H1 (cell line): ENCODE data around the gene PKD1. TPM values are rescaled to one million over a fixed set of nuclear protein-coding genes. Genes with fewer than 3 reads are reported as not detected.

ENCODE experiments used
- CTCF ChIA-PET: fragments of 300-600 bp; sonication (Branson Sonifier 250); formaldehyde crosslinking; loops from one replicate; lab custom pipeline; 2021; ENCODE audit not compliant: partially characterized antibody; lab: Charles Lee
- POLR2A ChIA-PET: fragments of 300-600 bp; sonication (Branson Sonifier 250); formaldehyde crosslinking; loops from one replicate; lab custom pipeline; 2021; ENCODE audit warnings: inconsistent platforms; ENCODE audit not compliant: partially characterized antibody; lab: Charles Lee
- DNase-seq, 2 experiments: peaks; one replicate each; pipeline versions ENCODE4 v3.0.0 to v3.0.0-alpha.2; 2010 to 2022; ENCODE audit warnings: low spot score in 2 of 2, low read depth in 1 of 2, mixed read lengths in 1 of 2
- FAIRE-seq: peaks from 2 replicates; lab custom pipeline; 2011; peaks lifted over from hg19 to GRCh38; lab: Jason Lieb, UNC
- H2AFZ ChIP-seq: 2 replicates; pipeline ENCODE4 v1.8.1; 2012; ENCODE audit warnings: low read length, inconsistent platforms
- H2AK5ac ChIP-seq: 2 replicates; pipeline ENCODE4 v1.6.1; 2013; ENCODE audit warnings: low read depth, low read length
- H2BK120ac ChIP-seq: replicated peaks from 2 replicates; pipeline ENCODE3; 2013; ENCODE audit warnings: low read depth, low read length, inconsistent platforms
- H2BK12ac ChIP-seq: 2 replicates; pipeline ENCODE4 v1.6.1; 2013; ENCODE audit warnings: low read depth, low read length
- H2BK15ac ChIP-seq: 2 replicates; pipeline ENCODE4 v1.6.1; 2013; ENCODE audit warnings: low read length
- H2BK20ac ChIP-seq: 2 replicates; pipeline ENCODE4 v1.6.1; 2013; ENCODE audit warnings: low read length
- H2BK5ac ChIP-seq: 2 replicates; pipeline ENCODE4 v1.6.1; 2013; ENCODE audit warnings: low read depth, low read length
- H3K14ac ChIP-seq: 2 replicates; pipeline ENCODE4 v1.6.1; 2013; ENCODE audit warnings: inconsistent platforms; ENCODE audit not compliant: insufficient read length
- H3K18ac ChIP-seq: 2 replicates; pipeline ENCODE4 v1.6.1; 2013; ENCODE audit warnings: low read length; ENCODE audit errors: extremely low read depth
- H3K23ac ChIP-seq: 2 replicates; pipeline ENCODE4 v1.6.1; 2013; ENCODE audit warnings: inconsistent platforms; ENCODE audit not compliant: insufficient read length
- H3K23me2 ChIP-seq: 2 replicates; pipeline ENCODE4 v1.6.1; 2013; ENCODE audit warnings: low read depth, low read length
- H3K27ac ChIP-seq: 2 replicates; pipeline ENCODE4 v1.6.1; 2011; ENCODE audit warnings: low read depth, low read length, inconsistent platforms
- H3K27me3 ChIP-seq, 4 experiments: replicated peaks in 1 of 4; 1 replicate in 1 of 4; 2 replicates in 3 of 4; pipeline versions ENCODE4 v1.6.1 to v1.8.1; 2011 to 2013; ENCODE audit warnings: low read length in 3 of 4, mild to moderate bottlenecking in 3 of 4, inconsistent platforms in 2 of 4, mixed read lengths in 2 of 4, moderate library complexity in 1 of 4; ENCODE audit not compliant: control insufficient read depth in 3 of 4, insufficient read depth in 3 of 4; ENCODE audit errors: extremely low read depth in 1 of 4
- H3K36me3 ChIP-seq, 4 experiments: 2 replicates each; pipeline versions ENCODE4 v1.6.1 to v1.8.1; 2011 to 2013; ENCODE audit warnings: mild to moderate bottlenecking in 4 of 4, low read length in 3 of 4, moderate library complexity in 2 of 4, control low read depth in 1 of 4, inconsistent platforms in 1 of 4; ENCODE audit not compliant: insufficient read depth in 4 of 4, control insufficient read depth in 2 of 4
- H3K4ac ChIP-seq: replicated peaks from 2 replicates; pipeline ENCODE3; 2013; ENCODE audit warnings: low read length, low read depth, mixed read lengths, inconsistent platforms; ENCODE audit not compliant: insufficient read length
- H3K4me1 ChIP-seq, 4 experiments: replicated peaks in 1 of 4; 1 replicate in 1 of 4; 2 replicates in 3 of 4; pipeline versions ENCODE4 v1.6.1 to v1.8.1; 2011 to 2013; ENCODE audit warnings: low read length in 3 of 4, inconsistent platforms in 2 of 4, mixed read lengths in 1 of 4; ENCODE audit not compliant: insufficient read depth in 4 of 4, control insufficient read depth in 3 of 4
- H3K4me2 ChIP-seq, 2 experiments: 2 replicates each; pipeline versions ENCODE4 v1.6.1 to v1.8.1; 2011 to 2013; ENCODE audit warnings: low read depth in 2 of 2, low read length in 2 of 2, control low read depth in 1 of 2, inconsistent platforms in 1 of 2, mild to moderate bottlenecking in 1 of 2; ENCODE audit not compliant: insufficient read depth in 1 of 2
- H3K4me3 ChIP-seq, 4 experiments: fragments of 200-600, 300-600 bp in 1 of 4; sonication (generic), shearing (Covaris generic), sonication (Bioruptor Twin) in 1 of 4; 2 replicates each; pipeline versions ENCODE4 v1.5.1 to v1.8.1; 2011 to 2016; ENCODE audit warnings: low read length in 4 of 4, low read depth in 3 of 4, control low read depth in 2 of 4, inconsistent platforms in 2 of 4, mild to moderate bottlenecking in 2 of 4, mixed read lengths in 1 of 4, moderate library complexity in 1 of 4; ENCODE audit not compliant: insufficient read depth in 2 of 4; ENCODE audit errors: extremely low read depth in 1 of 4
- H3K56ac ChIP-seq: replicated peaks from 2 replicates; pipeline ENCODE3; 2013; ENCODE audit warnings: low read depth, mild to moderate bottlenecking, mixed read lengths, low read length, inconsistent platforms; ENCODE audit not compliant: insufficient read length
- H3K79me1 ChIP-seq: 2 replicates; pipeline ENCODE4 v1.6.1; 2013; ENCODE audit warnings: low read depth, low read length, control low read depth
- H3K79me2 ChIP-seq, 2 experiments: 2 replicates each; pipeline versions ENCODE4 v1.6.1 to v1.8.1; 2012 to 2013; ENCODE audit warnings: low read length in 2 of 2, mild to moderate bottlenecking in 2 of 2, inconsistent platforms in 1 of 2; ENCODE audit not compliant: insufficient read depth in 2 of 2, control insufficient read depth in 1 of 2
- H3K9ac ChIP-seq, 4 experiments: replicated peaks in 1 of 4; 1 replicate in 1 of 4; 2 replicates in 3 of 4; pipeline versions ENCODE4 v1.6.1 to v1.8.1; 2011 to 2013; ENCODE audit warnings: low read depth in 3 of 4, low read length in 3 of 4, control low read depth in 2 of 4, mild to moderate bottlenecking in 2 of 4, moderate library complexity in 2 of 4, inconsistent platforms in 1 of 4; ENCODE audit errors: extremely low read depth in 1 of 4
- H3K9me3 ChIP-seq, 2 experiments: 2 replicates each; pipeline versions ENCODE4 v1.6.1 to v1.8.1; 2012 to 2013; ENCODE audit warnings: mild to moderate bottlenecking in 2 of 2, moderate library complexity in 2 of 2, control low read depth in 1 of 2, inconsistent platforms in 1 of 2, low read depth in 1 of 2, low read length in 1 of 2, mixed read lengths in 1 of 2; ENCODE audit not compliant: insufficient read depth in 2 of 2
- H4K20me1 ChIP-seq, 2 experiments: replicated peaks in 1 of 2; 2 replicates each; pipeline versions ENCODE3 to v1.8.1; 2011 to 2013; ENCODE audit warnings: inconsistent platforms in 2 of 2, low read length in 2 of 2, mild to moderate bottlenecking in 1 of 2; ENCODE audit not compliant: insufficient read depth in 2 of 2, control insufficient read depth in 1 of 2
- H4K5ac ChIP-seq: 2 replicates; pipeline ENCODE4 v1.6.1; 2013; ENCODE audit warnings: low read length, low read depth, mixed read lengths, inconsistent platforms; ENCODE audit not compliant: insufficient read length
- H4K8ac ChIP-seq: 2 replicates; pipeline ENCODE4 v1.8.0; 2013; ENCODE audit warnings: mild to moderate bottlenecking, moderate library complexity, low read length, inconsistent platforms; ENCODE audit not compliant: insufficient read depth; ENCODE audit errors: extremely low read depth
- H4K91ac ChIP-seq: replicated peaks from 2 replicates; pipeline ENCODE3; 2013; ENCODE audit warnings: low read length, mixed read lengths, inconsistent platforms; ENCODE audit not compliant: insufficient read length
- ASH2L ChIP-seq: fragments of 200-600, 300-600 bp; sonication (generic); IDR thresholded peaks from one replicate; pipeline ENCODE4 v1.7.1; 2017; ENCODE audit warnings: low read length
- CHD1 ChIP-seq: IDR thresholded peaks from 2 replicates; pipeline ENCODE4 v1.6.1; 2012; ENCODE audit warnings: low read depth, low read length, improper control_type of control experiment
- CHD2 ChIP-seq: IDR thresholded peaks from 2 replicates; pipeline ENCODE4 v1.6.1; 2012; ENCODE audit warnings: low read length, improper control_type of control experiment
- EGR1 ChIP-seq: IDR thresholded peaks from 2 replicates; pipeline ENCODE4 v1.6.1; 2011; ENCODE audit warnings: low read depth, low read length, borderline replicate concordance
- EP300 ChIP-seq, 2 experiments: IDR thresholded peaks; 1 replicate in 1 of 2; 2 replicates in 1 of 2; pipeline ENCODE4 v1.6.1; 2011 to 2012; ENCODE audit warnings: low read depth in 2 of 2, low read length in 2 of 2, mild to moderate bottlenecking in 2 of 2, borderline replicate concordance in 1 of 2, inconsistent platforms in 1 of 2, moderate library complexity in 1 of 2
- HDAC2 ChIP-seq, 2 experiments: fragments of 300-600 bp in 1 of 2; sonication (generic) in 1 of 2; IDR thresholded peaks; 2 replicates each; pipeline ENCODE4 v1.6.1; 2011 to 2012; ENCODE audit warnings: low read depth in 2 of 2, low read length in 2 of 2, mild to moderate bottlenecking in 2 of 2, moderate library complexity in 2 of 2, borderline replicate concordance in 1 of 2, inconsistent platforms in 1 of 2
- NRF1 ChIP-seq: IDR thresholded peaks from 2 replicates; pipeline ENCODE4 v1.6.1; 2011; ENCODE audit warnings: mild to moderate bottlenecking, low read depth, low read length, improper control_type of control experiment
- SIX5 ChIP-seq: IDR thresholded peaks from 2 replicates; pipeline ENCODE4 v1.6.1; 2011; ENCODE audit warnings: mild to moderate bottlenecking, low read depth, low read length
- SUZ12 ChIP-seq: fragments of 200-600 bp; sonication (generic); IDR thresholded peaks from 2 replicates; pipeline ENCODE4 v1.6.1; 2012; ENCODE audit warnings: mild to moderate bottlenecking, inconsistent platforms, low read length, moderate library complexity, mixed read lengths
- TBP ChIP-seq: IDR thresholded peaks from 2 replicates; pipeline ENCODE4 v1.6.1; 2011; ENCODE audit warnings: low read depth, low read length, improper control_type of control experiment
- TCF12 ChIP-seq: IDR thresholded peaks from 2 replicates; pipeline ENCODE4 v1.6.1; 2011; ENCODE audit warnings: low read depth, mild to moderate bottlenecking, low read length
- TEAD4 ChIP-seq: IDR thresholded peaks from 2 replicates; pipeline ENCODE4 v1.6.1; 2012; ENCODE audit warnings: low read depth, low read length, inconsistent platforms, mixed read lengths
- WGBS, 2 experiments: shearing (Covaris generic) in 1 of 2; methylation state at CpG; one replicate each; pipeline versions ENCODE4 v1.1.6 to v1.1.7; 2013 to 2015; ENCODE audit warnings: low lambda C conversion rate in 2 of 2, mixed read lengths in 2 of 2, inconsistent platforms in 1 of 2, low coverage in 1 of 2, missing lambda C conversion rate in 1 of 2; ENCODE audit not compliant: insufficient replicate concordance in 2 of 2, insufficient coverage in 1 of 2, insufficient read length in 1 of 2; ENCODE audit errors: extremely low coverage in 1 of 2, missing lambda C conversion rate in 1 of 2; 5-methylcytosine and 5-hydroxymethylcytosine counted together
- polyA plus RNA-seq, 7 experiments: library from polyadenylated mRNA; depleted of rRNA in 3 of 7; stranded (reverse) in 5 of 7; unstranded in 2 of 7; fragments of >200 nt in 5 of 7; fragments of 200-250 nt in 2 of 7; gene quantifications; 1 replicate in 5 of 7; 2 replicates in 1 of 7; 4 replicates in 1 of 7; pipeline versions ENCODE4 v1.2.1 to v1.2.3, GENCODE V29; 2011 to 2013; ENCODE audit warnings: missing spikeins in 2 of 7, mixed read lengths in 2 of 7
- total RNA-seq: library from RNA; stranded (reverse); fragmentation: NEBNext Ultra II Directional; extraction: Animal tissue kit (Norgen Biotek cat#: 25700); gene quantifications from 2 replicates; pipeline ENCODE4 v1.2.1, GENCODE V29; 2021

PKD1 gene
- total and polyA plus RNA-seq, 2 of the 8 experiments (the other 6 are each of a cell fraction or from before 2014, with no cell fraction given) = 40.6 to 52.7 TPM

GRCh38 chr16:2070576-2071453 is 64.9 kb downstream of the PKD1 start:
- Histone ChIP-seq H3K9me3 (no peaks in the 10 kb centered on the region), H4K20me1 (peaks cover 0 to 8% of the 10 kb centered on the region in 2 experiments), H2BK12ac (no peak overlapping the region), H2BK20ac (no peak overlapping the region), H3K14ac (no peak overlapping the region), H3K4me3 (no peak overlapping the region), H3K9ac (no peak overlapping the region; a peak in 1 of 7 replicates), H2BK5ac (no peak overlapping the region; the same call in 1 of the 2 replicates), H4K8ac (peak overlapping the region; percentile 51; the same call in 1 of the 2 replicates), H3K27me3 (no peaks in the 10 kb centered on the region), H2AFZ (no peak overlapping the region), H3K56ac (no peak overlapping the region), H3K79me2 (no peaks in the 10 kb centered on the region), H3K4me1 (no peaks in the 10 kb centered on the region), H3K79me1 (no peaks in the 10 kb centered on the region), H4K5ac (no peak overlapping the region), H2BK120ac (no peak overlapping the region), H3K18ac (no peak overlapping the region), H3K23me2 (no peaks in the 10 kb centered on the region), H2BK15ac (no peak overlapping the region), H2AK5ac (no peak overlapping the region), H4K91ac (no peak overlapping the region), H3K36me3 (peaks cover 3 to 13% (median 7%) of the 10 kb centered on the region in 4 experiments; a peak in 6 of 8 replicates), H3K23ac (no peak overlapping the region), H3K4me2 (no peak overlapping the region), H3K4ac (no peak overlapping the region), H3K27ac (no peak overlapping the region; the same call in 1 of the 2 replicates)
- CTCF ChIA-PET = interaction anchor here (0.6 to 3.5 kb wide), 9 partner anchors 8 to 118 kb away, joined by 3 to 15 read pairs (median 5); no protein-coding TSS in a partner anchor
- POLR2A ChIA-PET = interaction anchor here (0.7 to 2.0 kb wide), 6 partner anchors 9 to 84 kb away, joined by 3 to 9 read pairs (median 4); partner anchors contain the start of gene TRAF7
- FAIRE-seq (no peak), DNase-seq (no peak)
- 92% methylated on average over 27 of the region's 29 CpGs; no CpG with 5 or more reads in 1 of the 2 experiments for WGBS, 2 experiments
- TF ChIP-seq EGR1 (no peak), EP300 (IDR thresholded peaks at IDR 0.05; ENCODE audit: borderline replicate concordance in 1 of 2, low read depth in 2 of 2, low read length in 2 of 2) (no peak), ASH2L (no peak), CHD1 (no peak), SIX5 (no peak), CHD2 (no peak), HDAC2 (IDR thresholded peaks at IDR 0.05; ENCODE audit: borderline replicate concordance in 1 of 2, low read depth in 2 of 2, low read length in 2 of 2) (no peak), NRF1 (no peak), TBP (no peak), TCF12 (no peak), SUZ12 (no peak), TEAD4 (no peak)
